IMR-90 (cell line): Measurements from ENCODE around the gene RPS27A. TPM values are rescaled to one million over a fixed set of nuclear protein-coding genes. Genes with fewer than 3 reads are reported as not detected.

Experiments
- polyA plus RNA-seq, 3 experiments: library from polyadenylated mRNA; depleted of rRNA; stranded (reverse); fragments of >200 nt; gene quantifications; 2 replicates each; pipeline ENCODE4 v1.2.3, GENCODE V29; 2012; ENCODE audit warnings: low replicate concordance in 1 of 3
- total RNA-seq: library from RNA; depleted of rRNA; stranded (reverse); fragments of >200 nt; gene quantifications from 2 replicates; pipeline ENCODE4 v1.2.3, GENCODE V29; 2012; rRNA removed

The RPS27A gene
- total and polyA plus RNA-seq, 2 of the 4 experiments (the other 2 are of a cell fraction): 496 to 1,421 TPM

Other genes with a start within 250 kb of the RPS27A start
- gene RTN4, start 182.2 kb upstream of the RPS27A start, total RNA-seq: 77.8 and 216 TPM in 2 replicates
- gene RTN4, start 182.2 kb upstream of the RPS27A start, polyA plus RNA-seq (2012; rRNA removed): 466 and 588 TPM in 2 replicates
- gene CLHC1, start 395 bp upstream of the RPS27A start, total RNA-seq: 2.3 and 4.7 TPM in 2 replicates
- gene CLHC1, start 395 bp upstream of the RPS27A start, polyA plus RNA-seq (2012; rRNA removed): 4.1 and 5.3 TPM in 2 replicates
- gene MTIF2, start 36.5 kb downstream of the RPS27A start, total RNA-seq: 22.6 and 33.3 TPM in 2 replicates
- gene MTIF2, start 36.5 kb downstream of the RPS27A start, polyA plus RNA-seq (2012; rRNA removed): 9.5 and 10.8 TPM in 2 replicates
- 63.8 and 66.1 TPM in 2 replicates for gene CCDC88A, start 187.2 kb downstream of the RPS27A start, total RNA-seq
- 13.0 and 15.6 TPM in 2 replicates for gene CCDC88A, start 187.2 kb downstream of the RPS27A start, polyA plus RNA-seq (2012; rRNA removed)